Ovary (tissue), 3 donors: Measurements from ENCODE around the gene TMEM123.

Experiments
- EP300 ChIP-seq: sonication (generic); formaldehyde crosslinking; IDR thresholded peaks from one replicate; pipeline ENCODE4 v1.6.1; 2017; ENCODE audit warnings: antibody characterized with exemption
- POLR2A ChIP-seq: fragments of 450-650 bp; IDR thresholded peaks from one replicate; pipeline ENCODE4 v1.6.1; 2017; ENCODE audit warnings: antibody characterized with exemption, mild to moderate bottlenecking, moderate library complexity
- TF ChIP-seq, protein P1 (sequence below), 3 donors: fragments of 450-650 bp in 2 of 3; fragments of 200-600 bp in 1 of 3; IDR thresholded peaks; one replicate each; pipeline versions ENCODE4 v1.5.1 to v1.8.0; 2016 to 2022; ENCODE audit warnings: antibody characterized with exemption in 3 of 3, mild to moderate bottlenecking in 1 of 3
- donor health status: DM: no; HTN: no; CAD: no.

GRCh38 chr11:102393272-102393730 is 59.3 kb downstream of the TMEM123 start:
- TF ChIP-seq, protein P1, sequence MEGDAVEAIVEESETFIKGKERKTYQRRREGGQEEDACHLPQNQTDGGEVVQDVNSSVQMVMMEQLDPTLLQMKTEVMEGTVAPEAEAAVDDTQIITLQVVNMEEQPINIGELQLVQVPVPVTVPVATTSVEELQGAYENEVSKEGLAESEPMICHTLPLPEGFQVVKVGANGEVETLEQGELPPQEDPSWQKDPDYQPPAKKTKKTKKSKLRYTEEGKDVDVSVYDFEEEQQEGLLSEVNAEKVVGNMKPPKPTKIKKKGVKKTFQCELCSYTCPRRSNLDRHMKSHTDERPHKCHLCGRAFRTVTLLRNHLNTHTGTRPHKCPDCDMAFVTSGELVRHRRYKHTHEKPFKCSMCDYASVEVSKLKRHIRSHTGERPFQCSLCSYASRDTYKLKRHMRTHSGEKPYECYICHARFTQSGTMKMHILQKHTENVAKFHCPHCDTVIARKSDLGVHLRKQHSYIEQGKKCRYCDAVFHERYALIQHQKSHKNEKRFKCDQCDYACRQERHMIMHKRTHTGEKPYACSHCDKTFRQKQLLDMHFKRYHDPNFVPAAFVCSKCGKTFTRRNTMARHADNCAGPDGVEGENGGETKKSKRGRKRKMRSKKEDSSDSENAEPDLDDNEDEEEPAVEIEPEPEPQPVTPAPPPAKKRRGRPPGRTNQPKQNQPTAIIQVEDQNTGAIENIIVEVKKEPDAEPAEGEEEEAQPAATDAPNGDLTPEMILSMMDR (IDR thresholded peaks at IDR 0.05) = no peak
- TF ChIP-seq POLR2A = no peak
- no peak for TF ChIP-seq EP300
